Ishikawa (cell line): ENCODE measurements around the gene CACNA1H.

Experiments
- NFIC ChIP-seq: IDR thresholded peaks from 2 replicates; pipeline ENCODE4 v1.6.1; 2012
- YY1 ChIP-seq: IDR thresholded peaks from 2 replicates; pipeline ENCODE4 v1.6.1; 2012; ENCODE audit warnings: low read depth
- ZBTB7A ChIP-seq: IDR thresholded peaks from 2 replicates; pipeline ENCODE4 v1.6.1; 2012; ENCODE audit warnings: low read depth

DNA sequence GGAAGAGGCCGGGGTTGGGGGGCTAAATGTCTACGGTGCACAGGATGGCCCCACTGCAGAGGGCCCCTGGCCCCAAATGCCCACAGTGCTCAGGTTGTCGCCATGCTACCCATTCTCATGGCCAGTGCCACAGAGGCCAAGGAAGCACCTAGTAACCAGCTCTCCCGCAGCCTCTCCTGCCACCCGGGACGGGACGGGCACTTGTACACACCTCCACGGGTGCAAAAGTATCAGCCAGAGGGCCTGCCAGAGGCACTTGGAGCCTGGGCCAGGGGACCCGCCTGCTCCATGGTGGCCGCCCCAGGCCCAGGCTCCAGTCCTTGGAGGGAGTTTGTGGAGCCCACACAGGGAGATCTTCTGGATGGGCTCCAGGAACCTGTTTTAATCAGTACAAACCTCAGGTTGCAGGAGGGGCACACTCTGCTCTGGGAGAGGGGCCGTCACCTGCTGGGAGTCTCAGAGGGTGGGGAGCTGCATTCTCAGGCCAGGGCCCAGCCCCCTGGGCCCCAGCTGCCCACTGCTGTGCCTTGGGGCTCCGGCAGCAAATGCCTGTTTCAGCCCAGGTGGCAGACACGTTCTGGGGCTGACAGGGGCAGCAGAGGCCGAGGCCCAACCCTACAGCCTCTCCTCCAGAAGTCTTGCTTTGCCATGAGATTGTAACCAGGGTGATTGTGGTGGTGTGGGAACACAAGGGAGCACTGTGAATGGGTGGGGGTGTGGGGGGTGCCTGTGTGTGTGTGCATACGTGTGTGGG, 110.9 kb downstream of the CACNA1H start:
- TF ChIP-seq NFIC, result no peak
- no peak for TF ChIP-seq YY1
- TF ChIP-seq ZBTB7A, result no peak
